Parathyroid adenoma (tissue), 2 donors: ENCODE measurements around the gene IL3RA.

Experiments used
- H2AFZ ChIP-seq: fragments of 300-600 bp; sonication (generic); one replicate; pipeline ENCODE4 v1.7.0; 2017; ENCODE audit warnings: antibody characterized with exemption, mild to moderate bottlenecking
- H3K27ac ChIP-seq: fragments of 300-600 bp; sonication (generic); one replicate; pipeline ENCODE4 v1.7.0; 2017
- H3K27me3 ChIP-seq: fragments of 300-600 bp; sonication (generic); one replicate; pipeline ENCODE4 v1.7.0; 2017; ENCODE audit warnings: low read length; ENCODE audit not compliant: control insufficient read depth, insufficient read depth
- H3K36me3 ChIP-seq: fragments of 300-600 bp; sonication (generic); one replicate; pipeline ENCODE4 v1.7.0; 2017; ENCODE audit warnings: low read length; ENCODE audit not compliant: control insufficient read depth, insufficient read depth
- H3K4me1 ChIP-seq: fragments of 300-600 bp; sonication (generic); one replicate; pipeline ENCODE4 v1.7.0; 2017; ENCODE audit warnings: control low read depth
- H3K4me2 ChIP-seq: fragments of 300-600 bp; sonication (generic); one replicate; pipeline ENCODE4 v1.7.0; 2017; ENCODE audit warnings: low read length
- H3K4me3 ChIP-seq: fragments of 300-600 bp; sonication (generic); one replicate; pipeline ENCODE4 v1.7.0; 2017; ENCODE audit warnings: low read depth, low read length
- H3K79me2 ChIP-seq: fragments of 300-600 bp; sonication (generic); one replicate; pipeline ENCODE4 v1.7.0; 2017; ENCODE audit warnings: control low read depth
- H3K9ac ChIP-seq: fragments of 300-600 bp; sonication (generic); one replicate; pipeline ENCODE4 v1.7.0; 2017; ENCODE audit warnings: mild to moderate bottlenecking
- H3K9me3 ChIP-seq: fragments of 300-600 bp; sonication (generic); one replicate; pipeline ENCODE4 v1.7.0; 2017; ENCODE audit warnings: low read length; ENCODE audit not compliant: control insufficient read depth
- CTCF ChIP-seq: fragments of 300-600 bp; sonication (generic); IDR thresholded peaks from one replicate; pipeline ENCODE4 v1.7.0; 2017; ENCODE audit warnings: antibody characterized with exemption, mild to moderate bottlenecking
- donor health status: primary hyperparathyroidism.

Gene IL3RA

GRCh38 chrX:1386338-1387127 lies 49.9 kb downstream of the IL3RA start:
- Histone ChIP-seq H3K9me3 (no peaks in the 10 kb centered on the region), H3K4me2 (no peak overlapping the region), H3K9ac (no peak overlapping the region), H3K27ac (no peak overlapping the region), H3K4me1 (no peaks in the 10 kb centered on the region), H3K79me2 (peaks cover 30% of the 10 kb centered on the region), H3K4me3 (no peak overlapping the region), H2AFZ (no peak overlapping the region), H3K27me3 (no peaks in the 10 kb centered on the region), H3K36me3 (no peaks in the 10 kb centered on the region)
- TF ChIP-seq CTCF = no peak

- H3K9me3 ChIP-seq = no peaks in the 10 kb centered on the region
- H3K4me3 ChIP-seq = no peak overlapping the region
- peaks cover 30% of the 10 kb centered on the region for H3K79me2 ChIP-seq
- no peaks in the 10 kb centered on the region for H3K36me3 ChIP-seq
- no peaks in the 10 kb centered on the region for H3K27me3 ChIP-seq
- no peak overlapping the region for H3K27ac ChIP-seq
- no peak for TF ChIP-seq CTCF
- no peak overlapping the region for H3K9ac ChIP-seq
- H2AFZ ChIP-seq = no peak overlapping the region
- no peaks in the 10 kb centered on the region for H3K4me1 ChIP-seq
- no peak overlapping the region for H3K4me2 ChIP-seq
Observed at GRCh38 chrX:1387141-1387776, 50.7 kb downstream of the IL3RA start.

DNA sequence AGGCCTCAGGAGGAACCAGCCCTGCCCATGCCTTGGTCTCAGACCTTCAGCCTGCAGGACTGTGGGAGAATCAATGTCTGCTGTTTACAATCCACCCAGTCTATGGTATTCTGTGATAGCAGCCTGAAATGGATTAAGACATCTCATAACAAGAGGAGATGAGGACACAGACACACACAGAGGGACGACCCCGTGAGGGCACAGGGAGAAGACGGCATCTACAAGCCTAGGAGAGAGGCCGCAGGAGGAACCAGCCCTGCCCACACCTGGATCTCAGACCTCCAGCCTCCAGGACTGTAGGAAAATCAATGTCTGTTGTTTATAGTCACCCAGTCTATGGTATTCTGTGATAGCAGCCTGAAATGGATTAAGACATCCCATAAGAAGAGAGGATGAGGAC lies 52.1 kb downstream of the IL3RA start:
- Histone ChIP-seq H2AFZ (no peak overlapping the region), H3K27ac (no peak overlapping the region), H3K4me2 (no peak overlapping the region), H3K9ac (no peak overlapping the region), H3K4me3 (no peak overlapping the region), H3K4me1 (no peaks in the 10 kb centered on the region), H3K9me3 (no peaks in the 10 kb centered on the region), H3K36me3 (no peaks in the 10 kb centered on the region), H3K27me3 (no peaks in the 10 kb centered on the region), H3K79me2 (peaks cover 30% of the 10 kb centered on the region)
- no peak for TF ChIP-seq CTCF

DNA sequence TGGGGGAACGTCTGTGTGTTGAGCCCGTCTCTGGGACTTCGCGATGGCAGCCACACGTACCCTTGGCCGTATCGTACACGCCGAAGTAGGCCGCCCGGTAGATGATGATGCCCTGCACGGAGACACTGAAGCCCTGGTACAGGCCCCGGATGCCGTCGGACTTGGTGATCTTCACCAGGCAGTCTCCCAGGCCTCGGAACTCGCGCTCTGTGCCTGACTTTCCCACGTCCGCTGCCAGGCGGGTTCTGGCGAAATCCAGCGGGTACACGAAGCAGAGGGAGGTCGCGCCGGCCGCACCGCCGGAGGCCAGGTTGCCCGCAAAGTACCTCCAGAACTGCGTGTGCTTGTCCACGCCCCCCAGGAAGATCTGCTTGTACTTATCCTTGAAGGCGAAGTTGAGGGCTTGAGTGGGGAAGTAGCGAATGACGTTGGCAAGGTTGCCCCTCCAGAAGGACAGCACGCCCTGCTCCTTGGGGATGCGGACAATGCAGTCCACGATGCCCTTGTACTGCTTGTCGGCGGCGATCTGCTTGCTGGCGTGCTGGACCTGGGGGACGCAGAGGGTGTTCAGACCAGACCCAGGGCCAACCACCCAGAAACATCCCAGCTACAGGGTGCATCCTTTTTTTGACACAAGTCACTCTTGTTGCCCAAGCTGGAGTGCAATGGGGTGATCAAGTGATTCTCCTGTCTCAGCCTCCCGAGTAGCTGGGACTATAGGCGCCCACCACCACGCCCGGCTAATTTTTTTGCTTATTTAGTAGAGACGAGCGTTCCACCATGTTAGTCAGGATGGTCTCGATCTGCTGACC lies 52.8 kb downstream of the IL3RA start:
- Histone ChIP-seq H3K27ac (no peak overlapping the region), H2AFZ (no peak overlapping the region), H3K4me1 (no peaks in the 10 kb centered on the region), H3K79me2 (peaks cover 30% of the 10 kb centered on the region), H3K9me3 (no peaks in the 10 kb centered on the region), H3K4me2 (no peak overlapping the region), H3K4me3 (no peak overlapping the region), H3K27me3 (no peaks in the 10 kb centered on the region), H3K36me3 (no peaks in the 10 kb centered on the region), H3K9ac (no peak overlapping the region)
- TF ChIP-seq CTCF = no peak
